Activated CD4-positive, alpha-beta T cell treated with anti-CD3 and anti-CD28 coated beads for 24 hours (primary cell): ENCODE results near the gene BAIAP2L2.
"Not testable (repeated sequence)": the region's sequence is repeated elsewhere in the genome, so short reads cannot be mapped to it uniquely, and the experiment has no call there.

Experiments
- DNase-seq, 2 donors: peaks; one replicate each; pipeline ENCODE4 v3.0.0-alpha.2; 2020; ENCODE audit warnings: low read depth in 2 of 2

The BAIAP2L2 gene

DNA sequence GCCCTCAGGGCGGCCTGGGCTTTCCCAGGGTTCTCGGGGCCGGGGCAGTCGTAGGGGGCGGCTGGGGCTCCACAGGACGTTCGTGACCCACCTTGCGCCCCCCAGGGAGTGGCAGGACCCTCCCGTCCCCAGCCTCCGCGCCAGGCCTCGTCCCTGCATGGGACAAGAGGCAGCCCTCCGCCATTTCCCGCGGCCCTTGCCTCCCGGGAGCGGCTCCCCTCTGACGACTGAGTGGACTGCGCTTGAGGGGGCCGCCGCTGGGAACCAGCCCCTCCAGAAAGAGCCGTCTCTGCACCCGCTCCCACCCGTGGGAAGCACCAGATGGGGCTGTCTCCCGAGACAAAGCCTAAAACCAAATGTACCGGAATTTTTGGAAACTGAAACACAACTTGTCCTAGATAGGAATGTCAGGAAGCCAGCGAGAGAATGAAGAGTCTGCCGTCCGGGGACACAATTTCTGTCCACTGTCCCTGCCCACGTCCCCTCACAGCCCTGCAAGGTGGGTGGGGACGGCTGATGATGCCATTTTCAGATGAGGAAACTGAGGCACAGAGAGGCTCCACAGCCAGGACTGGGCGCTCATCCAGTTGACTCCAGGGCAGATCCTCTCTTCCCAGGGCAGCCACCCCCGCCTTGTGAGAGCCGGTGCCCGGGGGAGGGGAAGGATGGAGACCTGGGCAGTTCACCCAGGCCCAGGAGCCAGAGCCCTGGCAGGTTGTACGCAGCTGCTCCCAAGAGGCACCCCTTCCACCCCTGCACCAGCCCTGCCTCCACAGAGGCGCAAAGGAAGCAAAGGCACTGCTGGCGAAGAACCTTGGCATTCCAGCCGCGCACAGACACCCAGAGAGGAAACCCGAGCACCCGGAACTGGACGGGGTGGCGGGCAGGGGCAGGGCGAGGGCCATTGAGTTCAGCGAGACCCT is 71.3 kb downstream of the BAIAP2L2 start:
- DNase-seq = no peak

DNA sequence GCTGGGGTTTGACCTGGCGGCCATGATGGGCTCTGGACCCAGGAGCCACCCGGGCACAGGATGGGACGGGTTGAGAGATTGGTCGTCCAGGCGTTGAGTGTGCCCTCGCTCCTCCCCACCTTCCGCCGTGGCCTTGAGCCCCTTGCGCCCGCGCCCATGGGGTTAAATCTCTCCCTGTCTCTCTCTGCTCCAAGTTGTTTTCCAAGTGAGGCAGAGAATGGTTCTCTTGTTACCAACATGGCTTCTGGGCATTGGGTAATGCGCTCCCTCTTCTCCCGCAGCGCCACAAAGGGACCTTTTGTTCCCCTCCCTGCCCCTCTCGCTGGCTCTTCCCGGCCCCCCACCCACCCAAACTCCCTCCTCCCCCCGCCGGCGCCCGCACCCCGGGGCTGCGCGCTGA is 72.1 kb downstream of the BAIAP2L2 start:
- DNase-seq = no peak

DNA sequence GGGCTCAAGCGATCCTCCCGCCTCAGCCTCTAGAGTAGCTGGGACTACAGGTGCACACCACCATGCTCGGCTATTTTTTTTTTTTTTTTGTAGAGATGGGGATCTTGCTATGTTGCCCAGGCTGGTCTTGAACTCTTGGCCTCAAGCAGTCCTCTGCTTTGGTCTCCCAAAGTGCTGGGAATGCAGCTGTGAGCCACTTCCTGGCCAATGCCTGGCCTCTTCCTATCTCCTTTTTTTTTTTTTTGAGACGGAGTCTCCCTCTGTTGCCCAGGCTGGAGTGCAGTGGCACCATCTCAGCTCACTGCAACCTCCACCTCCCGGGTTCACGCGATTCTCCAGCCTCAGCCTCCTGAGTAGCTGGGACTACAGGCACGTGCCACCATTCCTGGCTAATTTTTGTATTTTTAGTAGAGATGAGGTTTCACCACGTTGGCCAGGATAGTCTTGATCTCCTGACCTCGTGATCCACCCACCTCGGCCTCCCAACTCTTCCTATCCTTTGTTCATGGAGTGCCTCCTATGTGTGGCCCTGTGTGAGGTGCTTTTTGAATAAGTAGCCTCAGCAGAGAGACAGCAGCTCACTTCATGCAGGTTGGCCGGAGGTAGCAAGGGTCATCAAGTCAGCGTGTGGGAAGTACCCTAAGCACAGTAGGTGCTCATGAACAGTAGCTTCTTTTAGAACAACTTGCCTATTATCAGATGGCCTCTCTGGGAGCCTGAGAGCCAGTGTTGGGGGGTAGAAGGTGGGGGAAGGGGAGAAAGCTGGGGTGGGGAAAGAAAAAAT is 72.9 kb downstream of the BAIAP2L2 start:
- DNase-seq = not testable (repeated sequence)

DNA sequence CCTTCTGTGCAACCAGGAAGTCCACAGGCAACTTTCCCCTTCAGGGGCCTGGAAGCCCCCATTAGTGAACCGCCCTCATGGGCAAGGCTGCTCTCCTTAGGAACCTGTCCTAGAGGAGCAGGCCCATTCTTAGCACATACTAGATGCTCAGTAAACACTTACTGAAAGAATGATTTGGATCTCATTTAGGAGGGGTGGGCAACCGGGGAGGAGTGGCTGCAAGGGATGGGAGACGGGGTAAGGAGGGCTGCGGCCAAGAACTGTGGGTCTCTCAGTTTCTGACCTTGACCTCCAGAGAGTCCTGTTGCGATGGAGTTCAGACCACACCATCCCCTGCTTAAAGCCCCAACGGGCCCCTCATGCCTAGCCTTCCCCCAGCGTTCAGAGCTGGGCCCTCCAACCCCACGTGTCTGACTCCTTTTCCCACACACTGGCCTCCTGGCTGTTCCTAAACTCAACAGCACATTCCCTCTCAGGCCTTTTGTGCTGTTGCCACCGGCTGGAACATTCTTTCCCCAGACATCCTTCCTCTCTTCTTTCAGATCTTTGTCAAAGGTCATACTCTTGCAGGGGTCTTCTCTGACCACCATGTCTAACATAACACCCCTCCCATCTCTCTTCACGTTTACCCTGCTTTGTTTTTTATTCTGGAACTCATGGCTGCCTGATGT is 74.0 kb downstream of the BAIAP2L2 start:
- no peak for DNase-seq

DNA sequence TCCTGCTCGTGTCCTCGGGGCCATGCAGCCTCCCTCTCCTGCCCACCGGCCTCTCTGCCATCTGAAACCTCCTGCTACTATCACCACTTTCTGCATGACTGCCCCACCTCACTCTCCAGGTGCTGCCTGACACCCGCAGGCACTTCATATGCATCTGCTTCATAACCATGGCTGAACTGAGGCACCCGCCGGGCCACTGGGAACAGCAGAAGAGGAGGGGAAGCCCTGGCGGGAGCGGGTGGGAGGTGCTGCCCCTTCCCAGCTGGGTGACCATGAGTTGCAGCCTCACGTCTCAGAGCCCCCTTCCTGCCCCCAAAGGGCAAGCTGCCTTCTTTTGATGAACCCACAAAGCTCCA is 75.0 kb downstream of the BAIAP2L2 start:
- DNase-seq = no peak
